CD4-positive, alpha-beta T cell (primary cell): ENCODE data around the gene STIM1. TPM values are rescaled to one million over a fixed set of nuclear protein-coding genes. Genes with fewer than 3 reads are reported as not detected.

Experiments
- ATAC-seq: fragments of 200-7000 bp; cut with Tn5 transposase; one replicate; pipeline ENCODE4 v1.10.0; 2022; ENCODE audit warnings: mild to moderate bottlenecking; ENCODE audit not compliant: poor library complexity
- CTCF ChIA-PET: fragments of 350-600 bp; sonication (Branson Sonifier 250); formaldehyde crosslinking; loops from one replicate; lab custom pipeline; 2021; ENCODE audit warnings: antibody characterized with exemption, inconsistent platforms; lab: Charles Lee
- POLR2A ChIA-PET: fragments of 350-600 bp; sonication (Branson Sonifier 250); formaldehyde crosslinking; loops from one replicate; lab custom pipeline; 2021; ENCODE audit warnings: antibody characterized with exemption, inconsistent platforms; lab: Charles Lee
- DNase-seq, 14 experiments: peaks; one replicate each; pipeline ENCODE4 v3.0.0-alpha.2; 2013 to 2020; ENCODE audit warnings: mixed read lengths in 2 of 14
- H3K27ac ChIP-seq, 2 donors: one replicate each; pipeline versions ENCODE4 v1.5.1 to v1.7.0; 2013; ENCODE audit warnings: low read length in 2 of 2, low read depth in 1 of 2, mild to moderate bottlenecking in 1 of 2
- H3K27me3 ChIP-seq, 2 experiments: 1 replicate in 1 of 2; 2 replicates in 1 of 2; pipeline versions ENCODE4 v1.6.1 to v1.7.0; 2013; ENCODE audit warnings: low read length in 2 of 2, control low read depth in 1 of 2, mild to moderate bottlenecking in 1 of 2, moderate library complexity in 1 of 2; ENCODE audit not compliant: insufficient read depth in 2 of 2, control insufficient read depth in 1 of 2
- H3K36me3 ChIP-seq: one replicate; pipeline ENCODE4 v1.6.1; 2013; ENCODE audit warnings: low read length, control low read depth; ENCODE audit not compliant: insufficient read depth
- H3K4me1 ChIP-seq: one replicate; pipeline ENCODE4 v1.6.1; 2013; ENCODE audit warnings: low read length, control low read depth; ENCODE audit not compliant: insufficient read depth
- H3K4me3 ChIP-seq: one replicate; pipeline ENCODE4 v1.5.1; 2013; ENCODE audit warnings: mild to moderate bottlenecking, low read length, moderate library complexity
- H3K9me3 ChIP-seq, 2 experiments: 1 replicate in 1 of 2; 2 replicates in 1 of 2; pipeline versions ENCODE4 v1.6.1 to v1.7.0; 2013; ENCODE audit warnings: low read length in 2 of 2, mild to moderate bottlenecking in 2 of 2, control low read depth in 1 of 2, moderate library complexity in 1 of 2; ENCODE audit not compliant: control insufficient read depth in 1 of 2, insufficient read depth in 1 of 2
- H3K27ac Mint-ChIP-seq: one replicate; pipeline ENCODE4 v1.8.0; 2020; ENCODE audit warnings: mixed read lengths
- H3K27me3 Mint-ChIP-seq: one replicate; pipeline ENCODE4 v1.8.0; 2021; ENCODE audit warnings: mixed read lengths
- H3K36me3 Mint-ChIP-seq: one replicate; pipeline ENCODE4 v1.8.0; 2021; ENCODE audit warnings: low read depth, mixed read lengths
- H3K4me1 Mint-ChIP-seq: one replicate; pipeline ENCODE4 v1.8.0; 2021; ENCODE audit warnings: low read depth, mixed read lengths
- H3K4me3 Mint-ChIP-seq: one replicate; pipeline ENCODE4 v1.8.0; 2020; ENCODE audit warnings: mild to moderate bottlenecking, mixed read lengths
- H3K9me3 Mint-ChIP-seq: one replicate; pipeline ENCODE4 v1.8.0; 2020; ENCODE audit warnings: mixed read lengths
- intact Hi-C, 2 experiments: fragments of 100-400 bp; cut with DNase I in 1 of 2; cut with micrococcal nuclease in 1 of 2; formaldehyde crosslinking; loops; one replicate each; pipeline versions ENCODE4 v1.15.1 to v1.9.0; 2023 to 2025; cut with DNase I, micrococcal nuclease
- total RNA-seq, 174 experiments: library from RNA in 2 of 174; stranded (reverse) in 2 of 174; gene quantifications; one replicate each; pipeline ENCODE4 v1.2.3 and lab custom pipeline; 2021 to 2026
- TF ChIP-seq, protein P1 (sequence below): fragments of 200-600 bp; IDR thresholded peaks from one replicate; pipeline ENCODE4 v1.8.0; 2022; ENCODE audit warnings: antibody characterized with exemption, mild to moderate bottlenecking

Gene STIM1
- total RNA-seq, 2 experiments from 2014 or later, result 89.0 to 94.9 TPM

DNA sequence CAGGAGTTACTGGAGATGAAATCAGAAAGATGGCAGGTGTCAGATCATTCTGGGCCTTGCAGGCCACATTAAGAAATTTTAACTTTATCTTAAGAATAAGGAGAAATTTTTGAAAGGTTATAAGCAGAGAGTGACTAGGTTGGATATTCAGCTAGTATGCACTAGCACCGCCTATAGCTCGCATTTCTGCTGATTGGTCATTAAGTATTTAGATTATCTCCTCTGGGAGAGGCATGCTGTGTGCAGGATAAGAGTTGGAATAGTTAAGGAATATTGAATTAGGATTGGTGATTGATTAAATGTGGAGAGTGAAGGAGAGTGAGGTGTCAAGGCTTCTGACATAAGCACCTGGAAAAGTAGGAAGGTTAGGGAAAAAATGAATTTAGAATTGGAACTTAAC is 100.6 kb downstream of the STIM1 start:
- ChIA-PET CTCF (interaction anchor here (2.3 kb wide), 1 partner anchor 101 kb away, joined by 6 read pairs; the partner anchor contains the start of gene STIM1), POLR2A (interaction anchor here (0.9 to 1.3 kb wide), 3 partner anchors 9 to 101 kb away, joined by 4 to 5 read pairs (median 4); partner anchors contain the start of gene STIM1)
- ATAC-seq (no peak), DNase-seq (no peak)
- Histone ChIP-seq H3K4me1 (peaks cover 50% of the 10 kb centered on the region), H3K27ac (no peak overlapping the region), H3K27me3 (no peaks in the 10 kb centered on the region), H3K36me3 (no peaks in the 10 kb centered on the region), H3K9me3 (no peaks in the 10 kb centered on the region), H3K4me3 (no peak overlapping the region)
- Mint-ChIP-seq H3K27ac (peak overlapping the region; percentile 3), H3K4me3 (no peak overlapping the region), H3K27me3 (no peaks in the 10 kb centered on the region), H3K36me3 (peaks cover 8% of the 10 kb centered on the region), H3K4me1 (peaks cover 85% of the 10 kb centered on the region), H3K9me3 (peaks cover 2% of the 10 kb centered on the region)
- TF ChIP-seq, protein P1, sequence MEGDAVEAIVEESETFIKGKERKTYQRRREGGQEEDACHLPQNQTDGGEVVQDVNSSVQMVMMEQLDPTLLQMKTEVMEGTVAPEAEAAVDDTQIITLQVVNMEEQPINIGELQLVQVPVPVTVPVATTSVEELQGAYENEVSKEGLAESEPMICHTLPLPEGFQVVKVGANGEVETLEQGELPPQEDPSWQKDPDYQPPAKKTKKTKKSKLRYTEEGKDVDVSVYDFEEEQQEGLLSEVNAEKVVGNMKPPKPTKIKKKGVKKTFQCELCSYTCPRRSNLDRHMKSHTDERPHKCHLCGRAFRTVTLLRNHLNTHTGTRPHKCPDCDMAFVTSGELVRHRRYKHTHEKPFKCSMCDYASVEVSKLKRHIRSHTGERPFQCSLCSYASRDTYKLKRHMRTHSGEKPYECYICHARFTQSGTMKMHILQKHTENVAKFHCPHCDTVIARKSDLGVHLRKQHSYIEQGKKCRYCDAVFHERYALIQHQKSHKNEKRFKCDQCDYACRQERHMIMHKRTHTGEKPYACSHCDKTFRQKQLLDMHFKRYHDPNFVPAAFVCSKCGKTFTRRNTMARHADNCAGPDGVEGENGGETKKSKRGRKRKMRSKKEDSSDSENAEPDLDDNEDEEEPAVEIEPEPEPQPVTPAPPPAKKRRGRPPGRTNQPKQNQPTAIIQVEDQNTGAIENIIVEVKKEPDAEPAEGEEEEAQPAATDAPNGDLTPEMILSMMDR, result no peak
- intact Hi-C loops, result no loop called here

DNA sequence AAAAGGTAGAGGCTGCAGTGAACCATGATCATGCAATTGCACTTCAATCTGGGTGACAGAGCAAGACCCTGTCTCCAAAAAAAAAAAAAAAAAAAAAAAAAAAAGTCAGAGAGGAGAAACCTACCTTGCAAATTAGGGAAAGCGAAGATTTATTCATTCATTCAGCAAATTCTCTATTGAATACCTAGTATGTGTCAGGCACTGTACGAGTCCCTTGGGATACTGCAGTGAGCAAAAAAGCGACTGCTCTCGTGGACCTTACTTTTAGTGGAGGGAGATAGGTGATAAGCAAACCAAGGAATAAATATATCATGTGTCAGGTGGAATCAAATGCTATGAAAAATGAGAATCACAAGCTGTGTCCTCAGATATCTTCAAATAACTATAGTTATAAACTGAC is 101.3 kb downstream of the STIM1 start:
- Histone ChIP-seq H3K4me3 (no peak overlapping the region), H3K27ac (no peak overlapping the region), H3K4me1 (peaks cover 45% of the 10 kb centered on the region), H3K27me3 (no peaks in the 10 kb centered on the region), H3K9me3 (no peaks in the 10 kb centered on the region), H3K36me3 (no peaks in the 10 kb centered on the region)
- POLR2A ChIA-PET, result no interaction called here
- no peaks in the 10 kb centered on the region for H3K27me3 Mint-ChIP-seq
- intact Hi-C loops, result no loop called here
- DNase-seq (no peak), ATAC-seq (no peak)
- H3K36me3 Mint-ChIP-seq, result peaks cover 8% of the 10 kb centered on the region
- TF ChIP-seq, protein P1, result no peak
- peaks cover 85% of the 10 kb centered on the region for H3K4me1 Mint-ChIP-seq
- peaks cover 2% of the 10 kb centered on the region for H3K9me3 Mint-ChIP-seq
- H3K27ac Mint-ChIP-seq, result no peak overlapping the region
- CTCF ChIA-PET, result no interaction called here
- no peak overlapping the region for H3K4me3 Mint-ChIP-seq

DNA sequence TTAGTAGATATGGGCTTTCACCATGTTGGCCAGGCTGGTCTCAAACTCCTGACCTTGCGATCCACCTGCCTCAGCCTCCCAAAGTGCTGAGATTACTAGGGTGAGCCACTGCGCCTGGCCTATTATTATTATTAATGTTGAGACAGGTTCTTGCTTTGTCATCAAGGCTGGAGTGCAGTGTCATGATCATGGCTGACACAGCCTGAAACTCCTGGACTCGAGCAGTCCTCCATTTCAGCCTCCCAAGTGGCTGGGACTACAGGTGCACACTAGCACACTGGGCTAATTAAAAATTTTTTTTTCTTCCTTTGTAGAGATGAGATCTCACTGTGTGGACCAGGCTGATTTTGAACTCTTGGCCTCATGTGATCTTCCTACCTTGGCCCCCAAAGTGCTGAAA is 102.0 kb downstream of the STIM1 start:
- Mint-ChIP-seq H3K4me3 (no peak overlapping the region), H3K4me1 (peaks cover 84% of the 10 kb centered on the region), H3K27ac (peak overlapping the region; percentile 27), H3K27me3 (no peaks in the 10 kb centered on the region), H3K9me3 (peaks cover 2% of the 10 kb centered on the region), H3K36me3 (peaks cover 8% of the 10 kb centered on the region)
- POLR2A ChIA-PET, result interaction anchor here (1.3 kb wide), 1 partner anchor 10 kb away, joined by 5 read pairs; no protein-coding TSS in a partner anchor
- CTCF ChIA-PET, result no interaction called here
- TF ChIP-seq, protein P1, result no peak
- ATAC-seq (no peak), DNase-seq (no peak)
- H3K27me3 ChIP-seq, result no peaks in the 10 kb centered on the region
- no peaks in the 10 kb centered on the region for H3K36me3 ChIP-seq
- peaks cover 38% of the 10 kb centered on the region for H3K4me1 ChIP-seq
- H3K27ac ChIP-seq, result no peak overlapping the region
- H3K4me3 ChIP-seq, result no peak overlapping the region
- no peaks in the 10 kb centered on the region for H3K9me3 ChIP-seq
- intact Hi-C loops, result no loop called here
